HG02763 (cell line): ENCODE results near the gene IGFBP6.

ENCODE experiments used
- ATAC-seq: cut with Tn5 transposase; IDR thresholded peaks from one replicate; pipeline ENCODE4 v1.9.1; 2021; ENCODE audit warnings: mild to moderate bottlenecking, moderate library complexity; ENCODE audit not compliant: unreplicated experiment

The IGFBP6 gene

GRCh38 chr12:53059434-53060063 lies 37.9 kb upstream of the IGFBP6 start:
- no peak for ATAC-seq

- ATAC-seq: no peak
Observed at GRCh38 chr12:53060064-53060720, 37.3 kb upstream of the IGFBP6 start.

GRCh38 chr12:53060721-53061276 lies 36.7 kb upstream of the IGFBP6 start:
- ATAC-seq: no peak

GRCh38 chr12:53061404-53062010 lies 36.0 kb upstream of the IGFBP6 start:
- ATAC-seq: no peak

- no peak for ATAC-seq
Observed at GRCh38 chr12:53062011-53062961, 35.2 kb upstream of the IGFBP6 start.

DNA sequence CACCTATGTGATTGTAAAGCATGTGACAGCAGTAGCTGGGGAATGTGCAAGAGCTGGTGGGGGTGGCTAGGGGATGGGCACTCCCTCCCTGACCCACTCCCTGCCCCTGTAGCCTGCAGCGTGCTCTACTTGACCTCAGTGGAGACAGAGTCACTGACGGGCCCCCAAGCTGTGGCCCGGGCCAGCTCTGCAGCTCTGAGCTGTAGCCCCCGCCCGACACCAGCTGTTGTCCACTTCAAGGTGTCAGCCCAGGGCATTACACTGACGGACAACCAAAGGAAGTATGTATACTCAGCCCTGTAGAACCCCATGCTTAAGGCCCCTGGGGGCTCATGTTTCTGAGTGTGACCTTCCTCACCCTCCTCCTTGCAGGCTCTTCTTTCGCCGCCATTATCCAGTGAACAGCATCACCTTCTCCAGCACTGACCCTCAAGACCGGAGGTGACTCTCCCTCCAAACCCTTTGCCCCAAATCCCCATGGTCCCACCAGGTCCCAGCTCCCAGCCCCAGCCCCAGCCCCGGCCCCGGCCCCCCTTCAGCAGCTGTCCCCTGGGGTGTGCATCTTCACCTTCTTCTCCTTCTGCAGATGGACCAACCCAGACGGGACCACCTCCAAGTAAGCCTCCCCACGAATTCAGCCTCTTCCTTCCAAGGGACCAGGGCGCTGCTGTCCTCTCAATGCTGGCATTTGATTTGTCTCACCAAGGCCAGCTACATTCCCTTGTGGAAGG lies 34.3 kb upstream of the IGFBP6 start:
- no peak for ATAC-seq

GRCh38 chr12:53063708-53064612 lies 33.5 kb upstream of the IGFBP6 start:
- no peak for ATAC-seq

DNA sequence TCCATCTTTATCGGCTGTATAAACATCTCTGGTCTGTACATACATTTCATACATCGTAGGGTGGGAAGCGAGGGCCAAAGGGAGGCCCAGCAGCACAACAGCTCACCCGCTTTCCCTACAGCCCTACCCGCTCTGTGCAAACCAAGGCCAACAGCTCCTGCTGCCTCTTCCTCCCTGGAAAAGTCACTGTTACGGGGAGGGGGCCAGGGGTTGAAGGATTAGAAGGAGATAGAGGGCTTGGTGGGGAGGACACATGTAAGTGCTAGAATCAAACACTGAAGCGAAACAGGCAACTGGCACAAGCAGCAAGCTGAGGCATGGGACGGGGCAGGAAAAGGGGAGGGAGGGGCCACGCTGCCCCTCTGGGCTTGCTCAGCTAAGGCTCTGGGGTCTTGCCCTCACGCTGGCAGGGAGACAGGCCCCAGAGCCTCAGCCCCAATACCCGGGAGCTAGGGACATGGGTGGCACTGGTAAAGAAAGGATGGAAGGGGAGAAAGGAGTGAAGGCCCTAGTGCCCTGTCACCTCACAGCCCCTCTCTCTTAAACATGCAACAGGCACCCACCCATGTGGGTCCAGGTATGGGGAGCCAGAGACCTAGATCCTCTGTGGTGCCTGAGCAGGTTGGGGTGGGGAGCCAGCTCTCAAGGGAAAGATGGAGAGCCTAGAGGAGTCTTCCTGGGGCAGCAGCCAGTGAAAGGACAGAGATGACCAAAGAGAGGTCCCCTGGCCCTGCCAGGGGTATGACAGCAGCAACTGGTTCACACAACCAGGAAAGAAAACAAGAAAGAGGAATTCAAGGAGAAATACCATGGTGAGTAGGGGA lies 32.6 kb upstream of the IGFBP6 start:
- ATAC-seq: no peak

DNA sequence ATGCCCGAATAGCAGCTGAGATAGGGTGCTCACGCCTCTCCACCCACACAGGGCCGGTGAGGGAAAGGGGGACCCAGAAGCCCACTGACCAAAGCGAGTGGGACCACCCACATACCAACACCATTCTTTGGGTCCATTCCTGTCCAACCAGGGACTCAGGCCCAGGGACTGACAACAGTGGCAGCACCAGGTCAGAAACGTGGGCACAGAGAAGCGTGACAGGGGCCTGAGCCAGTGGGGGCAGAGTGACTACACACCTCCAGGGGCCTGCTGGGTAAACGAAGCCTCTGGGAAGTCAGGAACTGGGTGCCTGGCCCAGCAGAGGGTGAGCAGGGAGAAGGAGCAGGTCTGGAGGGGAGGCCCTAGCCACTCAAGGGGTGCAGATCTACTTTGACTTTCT lies 32.0 kb upstream of the IGFBP6 start:
- ATAC-seq: no peak

DNA sequence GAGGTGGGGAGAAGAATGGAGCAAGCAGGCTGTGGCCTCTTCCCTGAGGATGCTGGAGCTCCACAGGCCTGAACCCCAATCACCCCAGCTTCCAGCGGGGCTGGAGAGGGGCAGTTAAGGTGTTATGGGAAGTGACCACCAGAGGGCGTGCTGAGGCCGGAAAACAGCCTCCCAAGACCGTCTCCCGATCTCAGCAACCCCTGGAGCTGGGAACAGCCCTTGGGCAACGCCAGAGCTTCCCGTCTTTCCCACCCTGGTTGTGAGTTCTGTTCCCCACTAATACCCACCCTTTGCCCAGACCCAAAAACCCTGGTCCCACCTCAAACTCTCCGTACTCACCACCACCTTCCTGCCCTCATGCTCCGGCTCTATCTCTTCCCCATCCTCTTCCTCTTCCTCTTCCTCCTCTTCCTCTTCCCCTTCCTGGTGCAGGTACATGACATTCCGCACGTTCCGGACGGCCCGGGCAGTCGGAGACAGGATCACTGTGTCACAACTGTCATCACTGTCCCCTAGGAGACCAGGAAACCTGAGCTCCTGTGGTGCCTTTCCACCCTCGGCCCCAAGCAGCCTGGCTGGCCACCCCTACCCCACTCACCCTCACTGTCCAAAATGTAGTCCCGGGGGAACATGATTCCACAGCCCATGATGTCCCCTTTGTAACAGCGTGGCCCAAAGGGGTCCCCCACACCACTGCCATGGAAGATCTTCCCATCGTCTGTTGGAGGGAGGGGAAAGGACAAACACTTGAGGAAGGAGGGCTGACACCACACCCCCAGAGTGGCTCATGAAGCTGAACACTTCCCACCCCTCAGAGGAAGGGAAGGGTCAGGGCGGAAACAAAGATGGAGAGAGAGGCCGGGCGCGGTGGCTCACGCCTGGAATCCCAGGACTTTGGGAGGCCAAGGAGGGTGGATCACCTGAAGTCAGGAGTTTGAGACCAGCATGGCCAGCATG lies 31.2 kb upstream of the IGFBP6 start:
- no peak for ATAC-seq

DNA sequence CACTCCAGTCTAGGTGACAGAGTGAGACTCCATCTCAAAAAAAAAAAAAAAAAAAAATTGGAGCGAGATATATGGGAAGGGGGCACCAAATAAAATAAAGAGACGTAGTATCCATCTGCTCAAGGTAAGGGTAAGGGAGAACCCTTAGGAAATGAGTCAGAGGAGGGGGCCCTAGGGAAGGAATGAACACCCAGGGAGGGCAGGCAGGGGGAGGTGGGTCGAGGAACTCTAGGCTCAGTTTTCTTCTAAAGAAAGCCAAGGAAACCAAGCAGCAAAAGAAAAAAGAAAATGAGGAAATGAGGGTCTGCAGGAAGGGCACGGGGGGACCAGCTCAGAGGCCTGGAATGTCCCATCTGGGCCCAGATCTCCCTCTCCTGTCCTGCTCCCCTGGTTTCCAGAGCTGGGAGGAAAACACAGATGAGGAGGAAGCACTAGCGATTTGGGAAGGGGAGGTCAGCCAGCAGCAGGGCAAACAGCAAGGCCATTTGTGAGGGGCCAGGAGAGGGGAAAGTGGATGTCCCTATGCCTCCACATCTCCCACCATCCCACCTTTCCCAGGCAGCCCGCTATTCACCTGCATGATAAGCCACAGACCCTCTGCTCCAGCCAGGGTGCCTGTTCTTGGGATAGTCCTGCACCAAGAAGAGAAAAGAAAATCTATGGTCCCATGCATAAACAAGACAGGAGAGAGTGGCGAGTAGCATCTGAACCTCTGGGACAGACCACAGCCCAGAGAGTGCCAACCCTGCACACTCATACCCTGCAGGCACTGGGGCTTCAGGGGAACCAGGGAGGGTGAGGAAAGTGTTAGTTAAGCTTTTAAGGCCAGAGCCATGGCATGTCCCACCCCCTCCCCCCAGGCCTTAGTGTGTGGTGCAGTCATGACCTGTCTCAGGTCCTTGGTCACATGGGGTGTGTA lies 30.1 kb upstream of the IGFBP6 start:
- ATAC-seq: no peak

- ATAC-seq: no peak
Observed at GRCh38 chr12:53067993-53068770, 29.3 kb upstream of the IGFBP6 start.

DNA sequence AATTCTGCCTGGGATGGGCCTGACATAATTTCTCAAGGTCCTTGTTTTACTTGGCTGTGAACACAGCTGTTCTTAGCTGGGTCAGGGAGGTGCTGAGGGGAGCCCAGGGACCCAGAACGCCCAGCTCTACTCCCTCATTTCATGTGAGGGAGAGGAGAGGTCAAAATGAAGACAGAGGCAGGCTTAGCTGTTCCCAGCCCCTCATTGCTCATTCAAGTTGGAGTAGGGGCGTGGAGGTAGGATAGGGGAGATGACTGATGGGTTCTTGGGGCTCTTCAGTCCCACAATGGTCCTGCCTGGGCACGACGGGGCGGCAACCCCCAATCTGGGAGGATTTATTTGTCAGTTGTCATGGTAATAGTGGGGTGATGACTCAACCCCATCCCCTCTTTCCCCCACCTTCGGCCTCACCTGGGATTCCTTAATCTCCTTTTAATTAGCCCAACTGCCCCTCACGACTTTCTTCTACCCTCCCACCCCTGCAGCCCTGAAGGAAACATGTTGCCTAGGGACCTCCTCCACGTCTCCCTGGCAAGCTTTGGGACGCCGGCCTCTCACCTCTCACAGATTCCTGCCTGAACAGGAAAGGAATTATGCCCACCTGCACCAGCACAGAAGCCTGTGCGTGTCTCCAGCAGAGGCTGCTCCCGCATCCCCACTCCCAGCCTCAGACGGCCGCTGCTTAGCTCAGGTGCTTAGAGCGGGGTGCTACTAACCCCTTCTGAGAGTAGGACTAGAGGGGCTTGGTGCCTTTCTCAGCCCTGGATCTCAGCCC lies 28.5 kb upstream of the IGFBP6 start:
- ATAC-seq: no peak

- no peak for ATAC-seq
Observed at GRCh38 chr12:53069621-53070410, 27.7 kb upstream of the IGFBP6 start.
